MM.1S (cell line): ENCODE data around the gene GABRR1.

Experiments used
- CTCF ChIP-seq: fragments of 300-600 bp; sonication (generic); IDR thresholded peaks from 2 replicates; pipeline ENCODE4 v1.5.1; 2016; ENCODE audit warnings: antibody characterized with exemption, low read length, mixed read lengths
- EZH2 ChIP-seq: fragments of 300-600 bp; sonication (generic); optimal IDR thresholded peaks from 2 replicates; pipeline ENCODE3; 2017; ENCODE audit warnings: low read depth, mild to moderate bottlenecking, antibody characterized with exemption, low read length, mixed read lengths
- EZH2phosphoT487 ChIP-seq: fragments of 300-600 bp; sonication (generic); IDR thresholded peaks from 2 replicates; pipeline ENCODE4 v1.6.1; 2018; ENCODE audit warnings: antibody characterized with exemption, low read length

- TF ChIP-seq CTCF = no peak
- no peak for TF ChIP-seq EZH2
- TF ChIP-seq EZH2phosphoT487 = no peak
Measured at GRCh38 chr6:89184344-89184743, 32.8 kb downstream of the GABRR1 start.
